ENCODE results near the gene STAMBP.

STAMBP gene

GRCh38 chr2:73852020-73852419, 23.3 kb downstream of the STAMBP start:
- no peak overlapping the region for H3K27ac ChIP-seq (ENCODE audit: low read depth, low read length)

GRCh38 chr2:73855526-73855925, 26.8 kb downstream of the STAMBP start:
- H3K4me3 ChIP-seq (ENCODE audit: insufficient read depth, low read length, poor library complexity, severe bottlenecking), result no peak overlapping the region
- no peaks in the 10 kb centered on the region for H3K79me2 ChIP-seq (ENCODE audit: insufficient read depth, low read length)
- peaks cover 6% of the 10 kb centered on the region for H3K36me3 ChIP-seq (ENCODE audit: low read length)
- H3K27ac ChIP-seq (ENCODE audit: low read depth, low read length), result no peak overlapping the region
- no peak overlapping the region for H2AFZ ChIP-seq (ENCODE audit: low read depth, low read length, severe bottlenecking)
- TF ChIP-seq EZH2phosphoT487 (conservative IDR thresholded peaks at IDR 0.05; ENCODE audit: low read length), result no peak
- no peaks in the 10 kb centered on the region for H3K9me3 ChIP-seq (ENCODE audit: insufficient read depth, low read length)
- no peak overlapping the region for H3K9ac ChIP-seq (ENCODE audit: low read length)
- no peak overlapping the region for H3K4me2 ChIP-seq (ENCODE audit: low read depth, low read length, poor library complexity, severe bottlenecking)
- no peaks in the 10 kb centered on the region for H4K20me1 ChIP-seq (ENCODE audit: low read depth, low read length)
- no peaks in the 10 kb centered on the region for H3K9me2 ChIP-seq (replicated peaks; ENCODE audit: insufficient read depth, low read length)
- no peaks in the 10 kb centered on the region for H3K27me3 ChIP-seq (ENCODE audit: low read length)
- no peaks in the 10 kb centered on the region for H3F3A ChIP-seq (ENCODE audit: insufficient read depth)

More at GRCh38 chr2:73852020-73852419, 23.3 kb downstream of the STAMBP start:
- Histone ChIP-seq H3K4me2 (ENCODE audit: low read depth, low read length, poor library complexity, severe bottlenecking) (no peak overlapping the region), H3K27me3 (ENCODE audit: low read length) (no peaks in the 10 kb centered on the region), H3K36me3 (ENCODE audit: low read length) (peaks cover 14% of the 10 kb centered on the region), H3K4me3 (ENCODE audit: insufficient read depth, low read length, poor library complexity, severe bottlenecking) (no peak overlapping the region), H3K9me2 (replicated peaks; ENCODE audit: insufficient read depth, low read length) (no peaks in the 10 kb centered on the region), H3K9me3 (ENCODE audit: insufficient read depth, low read length) (no peaks in the 10 kb centered on the region), H4K20me1 (ENCODE audit: low read depth, low read length) (no peaks in the 10 kb centered on the region), H3F3A (ENCODE audit: insufficient read depth) (no peaks in the 10 kb centered on the region), H3K9ac (ENCODE audit: low read length) (no peak overlapping the region), H2AFZ (ENCODE audit: low read depth, low read length, severe bottlenecking) (no peak overlapping the region), H3K79me2 (ENCODE audit: insufficient read depth, low read length) (no peaks in the 10 kb centered on the region)
- no peak for TF ChIP-seq CTCF (IDR thresholded peaks at IDR 0.05; ENCODE audit: insufficient read depth, low read length, poor library complexity, severe bottlenecking)
- no peak for TF ChIP-seq EZH2phosphoT487 (conservative IDR thresholded peaks at IDR 0.05; ENCODE audit: low read length)

GRCh38 chr2:73856214-73856613, 27.5 kb downstream of the STAMBP start:
- Histone ChIP-seq H3K4me3 (ENCODE audit: insufficient read depth, low read length, poor library complexity, severe bottlenecking) (no peak overlapping the region), H3K9me2 (replicated peaks; ENCODE audit: insufficient read depth, low read length) (no peaks in the 10 kb centered on the region), H3K27ac (ENCODE audit: low read depth, low read length) (no peak overlapping the region), H3K79me2 (ENCODE audit: insufficient read depth, low read length) (no peaks in the 10 kb centered on the region), H3F3A (ENCODE audit: insufficient read depth) (no peaks in the 10 kb centered on the region), H4K20me1 (ENCODE audit: low read depth, low read length) (no peaks in the 10 kb centered on the region), H3K4me2 (ENCODE audit: low read depth, low read length, poor library complexity, severe bottlenecking) (no peak overlapping the region), H3K9ac (ENCODE audit: low read length) (no peak overlapping the region), H2AFZ (ENCODE audit: low read depth, low read length, severe bottlenecking) (no peak overlapping the region), H3K36me3 (ENCODE audit: low read length) (peaks cover 2% of the 10 kb centered on the region; the same call in 1 of the 2 replicates), H3K9me3 (ENCODE audit: insufficient read depth, low read length) (no peaks in the 10 kb centered on the region), H3K27me3 (ENCODE audit: low read length) (no peaks in the 10 kb centered on the region)
- TF ChIP-seq CTCF (IDR thresholded peaks at IDR 0.05; ENCODE audit: insufficient read depth, low read length, poor library complexity, severe bottlenecking) (no peak), EZH2phosphoT487 (conservative IDR thresholded peaks at IDR 0.05; ENCODE audit: low read length) (no peak)

GRCh38 chr2:73859721-73860586, 31.2 kb downstream of the STAMBP start:
- TF ChIP-seq CTCF (IDR thresholded peaks at IDR 0.05; ENCODE audit: insufficient read depth, low read length, poor library complexity, severe bottlenecking) (no peak), EZH2phosphoT487 (conservative IDR thresholded peaks at IDR 0.05; ENCODE audit: low read length) (no peak)
- Histone ChIP-seq H2AFZ (ENCODE audit: low read depth, low read length, severe bottlenecking) (no peak overlapping the region), H3K9me2 (replicated peaks; ENCODE audit: insufficient read depth, low read length) (no peaks in the 10 kb centered on the region), H3K9ac (ENCODE audit: low read length) (no peak overlapping the region), H3K79me2 (ENCODE audit: insufficient read depth, low read length) (no peaks in the 10 kb centered on the region), H3K27ac (ENCODE audit: low read depth, low read length) (no peak overlapping the region), H3K4me2 (ENCODE audit: low read depth, low read length, poor library complexity, severe bottlenecking) (no peak overlapping the region), H4K20me1 (ENCODE audit: low read depth, low read length) (no peaks in the 10 kb centered on the region), H3F3A (ENCODE audit: insufficient read depth) (no peaks in the 10 kb centered on the region), H3K27me3 (ENCODE audit: low read length) (no peaks in the 10 kb centered on the region), H3K36me3 (ENCODE audit: low read length) (peaks cover 10% of the 10 kb centered on the region), H3K9me3 (ENCODE audit: insufficient read depth, low read length) (no peaks in the 10 kb centered on the region), H3K4me3 (ENCODE audit: insufficient read depth, low read length, poor library complexity, severe bottlenecking) (no peak overlapping the region)

All from SU-DHL-6 (cell line).